GM23338 (cell line): ENCODE results near the gene SBF1. TPM values are rescaled to one million over a fixed set of nuclear protein-coding genes. Genes with fewer than 3 reads are reported as not detected.

Source experiments
- ATAC-seq: fragments of 200-7000 bp; cut with Tn5 transposase; 3 replicates; pipeline ENCODE4 v1.9.1; 2020
- DNase-seq: peaks from one replicate; pipeline ENCODE4 v3.0.0-alpha.2; 2015; ENCODE audit warnings: low spot score
- H2AFZ ChIP-seq: fragments of 200-600 bp; sonication (generic); 2 replicates; pipeline ENCODE4 v1.8.0; 2016; ENCODE audit warnings: antibody characterized with exemption, mild to moderate bottlenecking, moderate library complexity
- H3F3A ChIP-seq: fragments of 200-600 bp; sonication (generic); replicated peaks from 2 replicates; pipeline ENCODE4 v1.8.0; 2017; ENCODE audit warnings: antibody characterized with exemption, mixed run types, low read depth
- H3K27ac ChIP-seq: fragments of 200-600 bp; sonication (generic); 2 replicates; pipeline ENCODE4 v1.6.1; 2016; ENCODE audit warnings: low read depth
- H3K27me3 ChIP-seq: fragments of 200-600 bp; sonication (generic); 2 replicates; pipeline ENCODE4 v1.8.0; 2016; ENCODE audit warnings: mild to moderate bottlenecking, mixed run types, moderate library complexity; ENCODE audit not compliant: insufficient read depth
- H3K36me3 ChIP-seq: fragments of 200-600 bp; sonication (generic); 2 replicates; pipeline ENCODE4 v1.8.0; 2016; ENCODE audit warnings: mild to moderate bottlenecking; ENCODE audit not compliant: insufficient read depth
- H3K4me1 ChIP-seq: fragments of 200-600 bp; sonication (generic); 2 replicates; pipeline ENCODE4 v1.8.0; 2016; ENCODE audit warnings: mild to moderate bottlenecking, moderate library complexity; ENCODE audit not compliant: insufficient read depth
- H3K4me2 ChIP-seq: fragments of 200-600 bp; sonication (generic); 2 replicates; pipeline ENCODE4 v1.7.1; 2017; ENCODE audit warnings: mixed run types
- H3K4me3 ChIP-seq: fragments of 200-600 bp; sonication (generic); 2 replicates; pipeline ENCODE4 v1.6.1; 2016; ENCODE audit warnings: mixed run types
- H3K79me2 ChIP-seq: fragments of 200-600 bp; sonication (generic); replicated peaks from 2 replicates; pipeline ENCODE4 v1.8.0; 2017; ENCODE audit warnings: mild to moderate bottlenecking; ENCODE audit not compliant: insufficient read depth
- H3K9me2 ChIP-seq: fragments of 200-600 bp; sonication (generic); 2 replicates; pipeline ENCODE4 v1.8.0; 2017; ENCODE audit not compliant: insufficient read depth
- H4K20me1 ChIP-seq: fragments of 200-600 bp; sonication (generic); replicated peaks from 2 replicates; pipeline ENCODE4 v1.8.0; 2017; ENCODE audit warnings: mild to moderate bottlenecking; ENCODE audit not compliant: insufficient read depth
- H3K27ac Mint-ChIP-seq: 2 replicates; pipeline ENCODE4 v1.8.0; 2020; ENCODE audit warnings: inconsistent platforms, mild to moderate bottlenecking, moderate library complexity, mixed read lengths
- H3K27me3 Mint-ChIP-seq: 3 replicates; pipeline ENCODE4 v1.8.0; 2022; ENCODE audit warnings: low read depth, mild to moderate bottlenecking, moderate library complexity, mixed read lengths, inconsistent platforms; ENCODE audit not compliant: insufficient read depth, poor library complexity
- H3K36me3 Mint-ChIP-seq: 3 replicates; pipeline ENCODE4 v1.8.0; 2021; ENCODE audit warnings: low read depth, mild to moderate bottlenecking, inconsistent platforms, moderate library complexity, mixed read lengths
- H3K4me1 Mint-ChIP-seq: 3 replicates; pipeline ENCODE4 v1.8.0; 2020; ENCODE audit warnings: mild to moderate bottlenecking, inconsistent platforms, mixed read lengths
- H3K4me3 Mint-ChIP-seq: 3 replicates; pipeline ENCODE4 v1.8.0; 2021; ENCODE audit warnings: moderate library complexity, mild to moderate bottlenecking, inconsistent platforms, mixed read lengths
- H3K9me3 Mint-ChIP-seq: 3 replicates; pipeline ENCODE4 v1.8.0; 2020; ENCODE audit warnings: moderate library complexity, mild to moderate bottlenecking, inconsistent platforms, mixed read lengths
- CREB1 ChIP-seq: fragments of 250-450 bp; sonication (Bioruptor Pico); IDR thresholded peaks from 2 replicates; pipeline ENCODE4 v1.5.0; 2020; ENCODE audit warnings: low read depth, mild to moderate bottlenecking, moderate library complexity
- EZH2 ChIP-seq: fragments of 200-600 bp; sonication (generic); IDR thresholded peaks from one replicate; pipeline ENCODE4 v1.8.0; 2017; ENCODE audit warnings: antibody characterized with exemption, mild to moderate bottlenecking, low read depth; ENCODE audit not compliant: unreplicated experiment
- EZH2phosphoT487 ChIP-seq: fragments of 200-600 bp; sonication (generic); IDR thresholded peaks from one replicate; pipeline ENCODE4 v1.8.1; 2018; ENCODE audit warnings: antibody characterized with exemption; ENCODE audit not compliant: unreplicated experiment
- JUNB ChIP-seq: IDR thresholded peaks from one replicate; pipeline ENCODE4 v1.6.1; 2016; ENCODE audit warnings: antibody characterized with exemption; ENCODE audit not compliant: unreplicated experiment
- NANOG ChIP-seq: IDR thresholded peaks from 2 replicates; pipeline ENCODE4 v1.6.1; 2016; ENCODE audit warnings: antibody characterized with exemption, borderline replicate concordance
- POLR2AphosphoS5 ChIP-seq: IDR thresholded peaks from 2 replicates; pipeline ENCODE4 v1.6.1; 2016; ENCODE audit warnings: antibody characterized with exemption, low read depth
- STAT1 ChIP-seq: IDR thresholded peaks from one replicate; pipeline ENCODE4 v1.6.1; 2016; ENCODE audit warnings: antibody characterized with exemption; ENCODE audit not compliant: unreplicated experiment
- ZNF114 ChIP-seq: fragments of 250-450 bp; sonication (Bioruptor Pico); IDR thresholded peaks from 2 replicates; pipeline ENCODE4 v1.5.0; 2020; ENCODE audit warnings: mild to moderate bottlenecking, moderate library complexity
- polyA plus RNA-seq: library from polyadenylated mRNA; unstranded; fragments of >200 nt; fragmentation: Nextera tagmentation; extraction: Ambion mirVana; gene quantifications from 2 replicates; pipeline ENCODE4 v1.2.1, GENCODE V29; 2016
- total RNA-seq: library from RNA; depleted of rRNA; stranded (reverse); fragments of >200 nt; shearing (Covaris generic); gene quantifications from 2 replicates; pipeline ENCODE4 v1.2.3, GENCODE V29; 2014
- TF ChIP-seq, protein P1 (sequence below): IDR thresholded peaks from 2 replicates; pipeline ENCODE4 v1.6.1; 2016; ENCODE audit warnings: antibody characterized with exemption
- TF ChIP-seq, protein P2 (sequence below): fragments of 250-450 bp; sonication (Bioruptor Pico); IDR thresholded peaks from 2 replicates; pipeline ENCODE4 v1.5.0; 2020; ENCODE audit warnings: mild to moderate bottlenecking, moderate library complexity
- TF ChIP-seq, protein P3 (sequence below), 2 experiments: fragments of 200-600 bp in 1 of 2; sonication (generic) in 1 of 2; conservative IDR thresholded peaks; 2 replicates each; pipeline versions ENCODE4 v1.5.1 to v1.6.1; 2016 to 2017; ENCODE audit warnings: antibody characterized with exemption in 2 of 2, low read depth in 2 of 2, mild to moderate bottlenecking in 2 of 2, moderate library complexity in 1 of 2
- TF ChIP-seq, protein P4 (sequence below): IDR thresholded peaks from one replicate; pipeline ENCODE4 v1.6.1; 2018; ENCODE audit warnings: antibody characterized with exemption; ENCODE audit not compliant: unreplicated experiment

The SBF1 gene
- total and polyA plus RNA-seq, 2 experiments from 2014 or later: 26.5 to 85.4 TPM

DNA sequence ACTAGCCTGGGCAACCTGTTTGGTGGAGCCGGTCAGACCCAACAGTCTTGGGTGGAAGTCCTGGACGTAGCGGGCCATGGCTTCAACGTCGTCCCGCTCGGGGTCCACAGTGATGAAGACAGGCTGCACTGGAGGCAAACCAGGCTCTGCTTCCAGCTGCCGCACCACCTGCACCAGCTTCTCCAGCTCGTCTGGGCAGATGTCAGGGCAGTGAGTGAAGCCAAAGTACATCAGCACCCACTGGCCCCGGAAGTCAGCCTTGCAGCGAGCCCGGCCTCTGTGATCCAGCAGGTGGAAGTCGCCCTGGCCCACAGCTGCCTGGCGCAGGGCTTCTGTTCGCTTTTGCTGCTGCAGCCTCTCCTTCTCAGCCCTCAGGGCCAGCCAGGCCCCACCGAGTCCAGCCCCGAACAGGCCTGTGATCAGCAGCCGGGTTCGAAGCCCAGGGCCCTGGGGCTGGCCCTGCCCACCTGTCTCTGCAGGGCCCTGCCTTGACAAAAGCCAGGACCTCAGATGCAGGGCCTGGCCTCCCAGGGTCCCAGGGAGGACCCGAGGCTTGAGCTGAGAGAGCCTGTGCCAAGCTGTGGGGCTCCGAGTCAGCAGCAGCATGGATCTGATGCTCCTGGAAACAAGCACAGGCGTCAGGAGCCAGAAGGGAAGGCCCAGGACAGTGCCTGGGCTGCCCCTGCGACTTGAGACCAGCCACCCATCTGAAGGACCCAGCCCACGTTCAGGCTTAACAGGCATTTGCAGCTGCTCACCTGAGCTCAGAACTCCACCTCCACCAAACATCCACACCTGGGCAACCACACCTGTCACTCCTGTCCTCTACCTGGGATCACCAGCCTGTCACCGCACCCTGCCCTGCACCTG lies 49.2 kb upstream of the SBF1 start (continued):
- TF ChIP-seq, protein P1, sequence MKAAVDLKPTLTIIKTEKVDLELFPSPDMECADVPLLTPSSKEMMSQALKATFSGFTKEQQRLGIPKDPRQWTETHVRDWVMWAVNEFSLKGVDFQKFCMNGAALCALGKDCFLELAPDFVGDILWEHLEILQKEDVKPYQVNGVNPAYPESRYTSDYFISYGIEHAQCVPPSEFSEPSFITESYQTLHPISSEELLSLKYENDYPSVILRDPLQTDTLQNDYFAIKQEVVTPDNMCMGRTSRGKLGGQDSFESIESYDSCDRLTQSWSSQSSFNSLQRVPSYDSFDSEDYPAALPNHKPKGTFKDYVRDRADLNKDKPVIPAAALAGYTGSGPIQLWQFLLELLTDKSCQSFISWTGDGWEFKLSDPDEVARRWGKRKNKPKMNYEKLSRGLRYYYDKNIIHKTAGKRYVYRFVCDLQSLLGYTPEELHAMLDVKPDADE: no peak
- TF ChIP-seq, protein P2, sequence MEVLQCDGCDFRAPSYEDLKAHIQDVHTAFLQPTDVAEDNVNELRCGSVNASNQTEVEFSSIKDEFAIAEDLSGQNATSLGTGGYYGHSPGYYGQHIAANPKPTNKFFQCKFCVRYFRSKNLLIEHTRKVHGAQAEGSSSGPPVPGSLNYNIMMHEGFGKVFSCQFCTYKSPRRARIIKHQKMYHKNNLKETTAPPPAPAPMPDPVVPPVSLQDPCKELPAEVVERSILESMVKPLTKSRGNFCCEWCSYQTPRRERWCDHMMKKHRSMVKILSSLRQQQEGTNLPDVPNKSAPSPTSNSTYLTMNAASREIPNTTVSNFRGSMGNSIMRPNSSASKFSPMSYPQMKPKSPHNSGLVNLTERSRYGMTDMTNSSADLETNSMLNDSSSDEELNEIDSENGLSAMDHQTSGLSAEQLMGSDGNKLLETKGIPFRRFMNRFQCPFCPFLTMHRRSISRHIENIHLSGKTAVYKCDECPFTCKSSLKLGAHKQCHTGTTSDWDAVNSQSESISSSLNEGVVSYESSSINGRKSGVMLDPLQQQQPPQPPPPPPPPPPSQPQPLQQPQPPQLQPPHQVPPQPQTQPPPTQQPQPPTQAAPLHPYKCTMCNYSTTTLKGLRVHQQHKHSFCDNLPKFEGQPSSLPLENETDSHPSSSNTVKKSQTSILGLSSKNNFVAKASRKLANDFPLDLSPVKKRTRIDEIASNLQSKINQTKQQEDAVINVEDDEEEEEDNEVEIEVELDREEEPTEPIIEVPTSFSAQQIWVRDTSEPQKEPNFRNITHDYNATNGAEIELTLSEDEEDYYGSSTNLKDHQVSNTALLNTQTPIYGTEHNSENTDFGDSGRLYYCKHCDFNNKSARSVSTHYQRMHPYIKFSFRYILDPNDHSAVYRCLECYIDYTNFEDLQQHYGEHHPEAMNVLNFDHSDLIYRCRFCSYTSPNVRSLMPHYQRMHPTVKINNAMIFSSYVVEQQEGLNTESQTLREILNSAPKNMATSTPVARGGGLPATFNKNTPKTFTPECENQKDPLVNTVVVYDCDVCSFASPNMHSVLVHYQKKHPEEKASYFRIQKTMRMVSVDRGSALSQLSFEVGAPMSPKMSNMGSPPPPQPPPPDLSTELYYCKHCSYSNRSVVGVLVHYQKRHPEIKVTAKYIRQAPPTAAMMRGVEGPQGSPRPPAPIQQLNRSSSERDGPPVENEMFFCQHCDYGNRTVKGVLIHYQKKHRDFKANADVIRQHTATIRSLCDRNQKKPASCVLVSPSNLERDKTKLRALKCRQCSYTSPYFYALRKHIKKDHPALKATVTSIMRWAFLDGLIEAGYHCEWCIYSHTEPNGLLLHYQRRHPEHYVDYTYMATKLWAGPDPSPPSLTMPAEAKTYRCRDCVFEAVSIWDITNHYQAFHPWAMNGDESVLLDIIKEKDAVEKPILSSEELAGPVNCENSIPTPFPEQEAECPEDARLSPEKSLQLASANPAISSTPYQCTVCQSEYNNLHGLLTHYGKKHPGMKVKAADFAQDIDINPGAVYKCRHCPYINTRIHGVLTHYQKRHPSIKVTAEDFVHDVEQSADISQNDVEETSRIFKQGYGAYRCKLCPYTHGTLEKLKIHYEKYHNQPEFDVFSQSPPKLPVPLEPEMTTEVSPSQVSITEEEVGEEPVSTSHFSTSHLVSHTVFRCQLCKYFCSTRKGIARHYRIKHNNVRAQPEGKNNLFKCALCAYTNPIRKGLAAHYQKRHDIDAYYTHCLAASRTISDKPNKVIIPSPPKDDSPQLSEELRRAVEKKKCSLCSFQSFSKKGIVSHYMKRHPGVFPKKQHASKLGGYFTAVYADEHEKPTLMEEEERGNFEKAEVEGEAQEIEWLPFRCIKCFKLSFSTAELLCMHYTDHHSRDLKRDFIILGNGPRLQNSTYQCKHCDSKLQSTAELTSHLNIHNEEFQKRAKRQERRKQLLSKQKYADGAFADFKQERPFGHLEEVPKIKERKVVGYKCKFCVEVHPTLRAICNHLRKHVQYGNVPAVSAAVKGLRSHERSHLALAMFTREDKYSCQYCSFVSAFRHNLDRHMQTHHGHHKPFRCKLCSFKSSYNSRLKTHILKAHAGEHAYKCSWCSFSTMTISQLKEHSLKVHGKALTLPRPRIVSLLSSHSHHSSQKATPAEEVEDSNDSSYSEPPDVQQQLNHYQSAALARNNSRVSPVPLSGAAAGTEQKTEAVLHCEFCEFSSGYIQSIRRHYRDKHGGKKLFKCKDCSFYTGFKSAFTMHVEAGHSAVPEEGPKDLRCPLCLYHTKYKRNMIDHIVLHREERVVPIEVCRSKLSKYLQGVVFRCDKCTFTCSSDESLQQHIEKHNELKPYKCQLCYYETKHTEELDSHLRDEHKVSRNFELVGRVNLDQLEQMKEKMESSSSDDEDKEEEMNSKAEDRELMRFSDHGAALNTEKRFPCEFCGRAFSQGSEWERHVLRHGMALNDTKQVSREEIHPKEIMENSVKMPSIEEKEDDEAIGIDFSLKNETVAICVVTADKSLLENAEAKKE (CRISPR knock-in tag): no peak
- TF ChIP-seq POLR2AphosphoS5: no peak

DNA sequence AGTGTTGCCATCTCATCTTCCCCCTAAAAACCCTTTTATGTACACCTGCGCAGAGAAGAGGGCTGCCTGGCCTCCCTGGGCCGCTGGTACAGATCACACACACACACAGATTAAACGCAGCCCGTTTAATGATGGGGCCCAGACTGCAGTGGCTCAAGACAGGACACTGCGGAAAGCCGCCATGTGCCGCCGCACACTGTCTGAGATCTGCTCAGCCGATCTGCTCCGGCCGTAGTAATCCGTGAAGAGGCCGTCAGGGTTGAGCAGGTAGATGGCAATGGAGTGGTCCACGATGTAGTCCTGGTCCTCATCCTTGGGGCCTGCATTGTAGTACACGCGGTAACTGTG lies 48.6 kb upstream of the SBF1 start:
- H3K27ac ChIP-seq: no peak overlapping the region
- Mint-ChIP-seq H3K4me1 (peaks cover 11% of the 10 kb centered on the region), H3K4me3 (no peak overlapping the region), H3K27ac (no peak overlapping the region), H3K9me3 (peaks cover 4% of the 10 kb centered on the region; the same call in 1 of the 3 replicates), H3K36me3 (peaks cover 20% of the 10 kb centered on the region), H3K27me3 (peaks cover 27% of the 10 kb centered on the region)
- no peaks in the 10 kb centered on the region for H3K79me2 ChIP-seq
- H3K4me3 ChIP-seq: no peak overlapping the region
- H3K36me3 ChIP-seq: no peaks in the 10 kb centered on the region; the same call in 1 of the 2 replicates
- peaks cover 4% of the 10 kb centered on the region for H3F3A ChIP-seq
- TF ChIP-seq POLR2AphosphoS5 (no peak), STAT1 (no peak), EZH2phosphoT487 (no peak), CREB1 (CRISPR knock-in tag) (no peak), NANOG (no peak), JUNB (no peak), ZNF114 (CRISPR knock-in tag) (no peak), EZH2 (no peak)
- TF ChIP-seq, protein P3, sequence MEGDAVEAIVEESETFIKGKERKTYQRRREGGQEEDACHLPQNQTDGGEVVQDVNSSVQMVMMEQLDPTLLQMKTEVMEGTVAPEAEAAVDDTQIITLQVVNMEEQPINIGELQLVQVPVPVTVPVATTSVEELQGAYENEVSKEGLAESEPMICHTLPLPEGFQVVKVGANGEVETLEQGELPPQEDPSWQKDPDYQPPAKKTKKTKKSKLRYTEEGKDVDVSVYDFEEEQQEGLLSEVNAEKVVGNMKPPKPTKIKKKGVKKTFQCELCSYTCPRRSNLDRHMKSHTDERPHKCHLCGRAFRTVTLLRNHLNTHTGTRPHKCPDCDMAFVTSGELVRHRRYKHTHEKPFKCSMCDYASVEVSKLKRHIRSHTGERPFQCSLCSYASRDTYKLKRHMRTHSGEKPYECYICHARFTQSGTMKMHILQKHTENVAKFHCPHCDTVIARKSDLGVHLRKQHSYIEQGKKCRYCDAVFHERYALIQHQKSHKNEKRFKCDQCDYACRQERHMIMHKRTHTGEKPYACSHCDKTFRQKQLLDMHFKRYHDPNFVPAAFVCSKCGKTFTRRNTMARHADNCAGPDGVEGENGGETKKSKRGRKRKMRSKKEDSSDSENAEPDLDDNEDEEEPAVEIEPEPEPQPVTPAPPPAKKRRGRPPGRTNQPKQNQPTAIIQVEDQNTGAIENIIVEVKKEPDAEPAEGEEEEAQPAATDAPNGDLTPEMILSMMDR (conservative IDR thresholded peaks at IDR 0.05; ENCODE audit: low read depth in 2 of 2): no peak
- TF ChIP-seq, protein P4, sequence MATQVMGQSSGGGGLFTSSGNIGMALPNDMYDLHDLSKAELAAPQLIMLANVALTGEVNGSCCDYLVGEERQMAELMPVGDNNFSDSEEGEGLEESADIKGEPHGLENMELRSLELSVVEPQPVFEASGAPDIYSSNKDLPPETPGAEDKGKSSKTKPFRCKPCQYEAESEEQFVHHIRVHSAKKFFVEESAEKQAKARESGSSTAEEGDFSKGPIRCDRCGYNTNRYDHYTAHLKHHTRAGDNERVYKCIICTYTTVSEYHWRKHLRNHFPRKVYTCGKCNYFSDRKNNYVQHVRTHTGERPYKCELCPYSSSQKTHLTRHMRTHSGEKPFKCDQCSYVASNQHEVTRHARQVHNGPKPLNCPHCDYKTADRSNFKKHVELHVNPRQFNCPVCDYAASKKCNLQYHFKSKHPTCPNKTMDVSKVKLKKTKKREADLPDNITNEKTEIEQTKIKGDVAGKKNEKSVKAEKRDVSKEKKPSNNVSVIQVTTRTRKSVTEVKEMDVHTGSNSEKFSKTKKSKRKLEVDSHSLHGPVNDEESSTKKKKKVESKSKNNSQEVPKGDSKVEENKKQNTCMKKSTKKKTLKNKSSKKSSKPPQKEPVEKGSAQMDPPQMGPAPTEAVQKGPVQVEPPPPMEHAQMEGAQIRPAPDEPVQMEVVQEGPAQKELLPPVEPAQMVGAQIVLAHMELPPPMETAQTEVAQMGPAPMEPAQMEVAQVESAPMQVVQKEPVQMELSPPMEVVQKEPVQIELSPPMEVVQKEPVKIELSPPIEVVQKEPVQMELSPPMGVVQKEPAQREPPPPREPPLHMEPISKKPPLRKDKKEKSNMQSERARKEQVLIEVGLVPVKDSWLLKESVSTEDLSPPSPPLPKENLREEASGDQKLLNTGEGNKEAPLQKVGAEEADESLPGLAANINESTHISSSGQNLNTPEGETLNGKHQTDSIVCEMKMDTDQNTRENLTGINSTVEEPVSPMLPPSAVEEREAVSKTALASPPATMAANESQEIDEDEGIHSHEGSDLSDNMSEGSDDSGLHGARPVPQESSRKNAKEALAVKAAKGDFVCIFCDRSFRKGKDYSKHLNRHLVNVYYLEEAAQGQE: no peak
- no peak for DNase-seq
- H3K27me3 ChIP-seq: peaks cover 19% of the 10 kb centered on the region
- no peak for ATAC-seq
- no peaks in the 10 kb centered on the region; the same call in 1 of the 2 replicates for H4K20me1 ChIP-seq
- no peaks in the 10 kb centered on the region; the same call in 1 of the 2 replicates for H3K4me1 ChIP-seq
- no peak overlapping the region for H2AFZ ChIP-seq
- no peak overlapping the region for H3K4me2 ChIP-seq
- H3K9me2 ChIP-seq: no peaks in the 10 kb centered on the region
